GM06990 (cell line): ENCODE results near the gene EIF4ENIF1.
"Not testable (repeated sequence)": the region's sequence is repeated elsewhere in the genome, so short reads cannot be mapped to it uniquely, and the experiment has no call there.

Source experiments
- DNase-seq: peaks from one replicate; pipeline ENCODE4 v3.0.0-alpha.2; 2011; ENCODE audit not compliant: insufficient read length; ENCODE audit errors: extremely low read depth
- H3K27me3 ChIP-seq: replicated peaks from 2 replicates; pipeline ENCODE4 v1.6.0; 2011; ENCODE audit warnings: low read length; ENCODE audit not compliant: control insufficient read depth, insufficient read depth
- H3K36me3 ChIP-seq: 2 replicates; pipeline ENCODE4 v1.5.1; 2011; ENCODE audit warnings: low read length; ENCODE audit not compliant: control insufficient read depth, insufficient read depth
- H3K4me3 ChIP-seq: replicated peaks from 2 replicates; pipeline ENCODE4 v1.5.1; 2011; ENCODE audit warnings: low read depth, mild to moderate bottlenecking, control low read depth, low read length
- TF ChIP-seq, protein P1 (sequence below): IDR thresholded peaks from 2 replicates; pipeline ENCODE4 v1.5.1; 2011; ENCODE audit warnings: low read length, control low read depth, mild to moderate bottlenecking, inconsistent platforms; ENCODE audit not compliant: insufficient read depth, poor library complexity, severe bottlenecking

EIF4ENIF1 gene

DNA sequence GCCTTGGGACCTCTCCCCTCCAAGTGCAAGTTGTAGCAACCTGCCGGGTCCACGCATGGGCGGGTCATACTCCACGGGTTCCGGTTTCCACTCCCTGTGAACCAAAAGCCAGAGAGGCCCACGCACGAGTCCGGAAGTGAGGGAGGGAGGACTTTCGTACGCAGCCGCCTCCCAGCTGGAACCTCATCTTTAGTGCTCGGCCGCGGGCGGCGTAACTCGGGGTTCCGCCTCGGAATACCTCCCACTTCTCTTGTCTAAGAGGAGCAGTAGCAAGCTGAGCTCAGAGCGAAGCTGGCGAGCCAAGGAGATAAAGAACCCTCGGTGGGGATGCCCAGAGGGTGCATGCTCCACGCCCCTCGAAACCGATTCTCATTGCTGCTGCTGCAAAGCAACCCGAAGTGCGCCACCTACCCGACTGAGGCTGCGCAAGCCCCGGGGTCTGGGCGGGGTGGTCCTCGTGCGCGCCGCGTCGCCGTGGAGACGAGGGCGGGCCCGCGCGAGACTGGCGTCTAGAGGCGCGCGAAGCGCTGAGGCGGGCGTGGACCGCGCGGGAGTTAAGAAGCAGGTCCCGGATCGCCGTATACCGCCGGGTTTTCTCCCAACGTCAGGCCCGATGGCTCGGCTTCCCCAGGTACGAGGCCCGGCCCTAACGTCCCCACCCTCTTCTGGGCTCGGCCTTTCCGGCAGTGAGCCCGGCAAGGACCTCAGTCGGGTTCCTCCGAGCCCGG lies 6.5 kb upstream of the EIF4ENIF1 start, which contains the start of gene SFI1:
SFI1 (plus strand) TSS at position 530 of the 728 bp plus-strand sequence. CDS start 11,749 bp downstream, outside the sequence.
- Histone ChIP-seq H3K4me3 (peak within 1 kb of the TSS; percentile 94), H3K36me3 (peaks cover 2% of the 10 kb centered on the region; the same call in 1 of the 2 replicates), H3K27me3 (no peaks in the 10 kb centered on the region)
- TF ChIP-seq, protein P1, sequence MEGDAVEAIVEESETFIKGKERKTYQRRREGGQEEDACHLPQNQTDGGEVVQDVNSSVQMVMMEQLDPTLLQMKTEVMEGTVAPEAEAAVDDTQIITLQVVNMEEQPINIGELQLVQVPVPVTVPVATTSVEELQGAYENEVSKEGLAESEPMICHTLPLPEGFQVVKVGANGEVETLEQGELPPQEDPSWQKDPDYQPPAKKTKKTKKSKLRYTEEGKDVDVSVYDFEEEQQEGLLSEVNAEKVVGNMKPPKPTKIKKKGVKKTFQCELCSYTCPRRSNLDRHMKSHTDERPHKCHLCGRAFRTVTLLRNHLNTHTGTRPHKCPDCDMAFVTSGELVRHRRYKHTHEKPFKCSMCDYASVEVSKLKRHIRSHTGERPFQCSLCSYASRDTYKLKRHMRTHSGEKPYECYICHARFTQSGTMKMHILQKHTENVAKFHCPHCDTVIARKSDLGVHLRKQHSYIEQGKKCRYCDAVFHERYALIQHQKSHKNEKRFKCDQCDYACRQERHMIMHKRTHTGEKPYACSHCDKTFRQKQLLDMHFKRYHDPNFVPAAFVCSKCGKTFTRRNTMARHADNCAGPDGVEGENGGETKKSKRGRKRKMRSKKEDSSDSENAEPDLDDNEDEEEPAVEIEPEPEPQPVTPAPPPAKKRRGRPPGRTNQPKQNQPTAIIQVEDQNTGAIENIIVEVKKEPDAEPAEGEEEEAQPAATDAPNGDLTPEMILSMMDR, result peak; percentile 25
- peak; percentile 98 for DNase-seq

DNA sequence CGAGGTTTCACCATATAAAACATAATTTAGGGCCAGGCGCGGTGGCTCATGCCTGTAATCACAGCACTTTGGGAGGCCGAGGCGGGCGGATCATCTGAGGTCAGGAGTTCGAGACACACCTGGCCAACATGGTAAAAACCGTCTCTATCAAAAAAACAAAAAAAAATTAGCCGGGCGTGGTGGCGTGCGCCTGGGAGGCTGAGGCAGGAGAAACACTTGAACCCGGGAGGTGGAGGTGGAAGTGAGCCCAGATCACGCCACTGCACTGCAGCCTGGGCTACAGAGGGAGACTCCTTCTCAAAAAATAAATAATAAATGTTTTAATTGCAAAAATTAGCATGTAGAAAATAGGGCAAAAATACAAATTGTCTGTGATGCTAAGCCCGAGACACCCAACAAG lies 5.7 kb upstream of the EIF4ENIF1 start:
- TF ChIP-seq, protein P1, result no peak

DNA sequence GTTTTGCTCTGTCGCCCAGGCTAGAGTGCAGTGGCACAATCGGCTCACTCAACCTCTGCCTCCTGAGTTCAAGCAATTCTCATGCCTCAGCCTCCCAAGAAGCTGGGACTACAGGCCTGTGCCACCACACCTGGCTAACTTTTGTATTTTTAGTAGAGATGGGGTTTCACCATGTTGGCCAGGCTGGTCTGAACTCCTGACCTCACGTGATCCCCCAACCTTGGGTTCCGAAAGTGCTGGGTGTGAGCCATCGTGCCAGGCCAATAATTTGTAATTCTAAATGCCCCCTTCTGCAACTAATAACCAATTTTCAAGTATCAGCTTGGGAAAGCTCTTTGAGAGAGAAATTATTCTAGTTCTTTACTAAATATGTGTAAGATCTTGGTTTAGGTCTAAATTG lies 3.7 kb upstream of the EIF4ENIF1 start:
- H3K36me3 ChIP-seq, H3K4me3 ChIP-seq, DNase-seq, H3K27me3 ChIP-seq: not testable (repeated sequence)

More for the DNA sequence above, 5.7 kb upstream of the EIF4ENIF1 start:
- Histone ChIP-seq H3K4me3 (peak overlapping the region; percentile 94), H3K27me3 (no peaks in the 10 kb centered on the region), H3K36me3 (peaks cover 2% of the 10 kb centered on the region; the same call in 1 of the 2 replicates)
- DNase-seq, result no peak

DNA sequence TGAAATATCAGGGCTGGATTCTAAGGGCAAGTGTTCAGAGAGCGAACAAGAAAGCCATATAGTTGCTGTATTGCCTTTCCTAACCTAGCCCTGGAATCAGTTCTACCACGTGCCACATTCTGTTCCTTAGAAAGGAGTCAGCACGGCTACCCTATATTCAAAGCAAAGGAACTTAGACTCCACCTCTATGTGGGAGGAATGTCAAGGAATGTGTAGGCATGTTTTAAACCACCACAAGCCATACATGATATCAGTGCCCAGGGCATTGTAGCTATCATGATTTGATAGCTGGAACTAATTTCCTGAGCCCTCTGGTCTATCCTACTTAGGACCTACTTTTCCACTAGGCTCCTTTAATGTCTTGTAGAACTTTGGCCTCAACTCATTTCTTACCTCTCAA lies 2.5 kb upstream of the EIF4ENIF1 start:
- no peak for DNase-seq
- H3K36me3 ChIP-seq, result peaks cover 3% of the 10 kb centered on the region; the same call in 1 of the 2 replicates

DNA sequence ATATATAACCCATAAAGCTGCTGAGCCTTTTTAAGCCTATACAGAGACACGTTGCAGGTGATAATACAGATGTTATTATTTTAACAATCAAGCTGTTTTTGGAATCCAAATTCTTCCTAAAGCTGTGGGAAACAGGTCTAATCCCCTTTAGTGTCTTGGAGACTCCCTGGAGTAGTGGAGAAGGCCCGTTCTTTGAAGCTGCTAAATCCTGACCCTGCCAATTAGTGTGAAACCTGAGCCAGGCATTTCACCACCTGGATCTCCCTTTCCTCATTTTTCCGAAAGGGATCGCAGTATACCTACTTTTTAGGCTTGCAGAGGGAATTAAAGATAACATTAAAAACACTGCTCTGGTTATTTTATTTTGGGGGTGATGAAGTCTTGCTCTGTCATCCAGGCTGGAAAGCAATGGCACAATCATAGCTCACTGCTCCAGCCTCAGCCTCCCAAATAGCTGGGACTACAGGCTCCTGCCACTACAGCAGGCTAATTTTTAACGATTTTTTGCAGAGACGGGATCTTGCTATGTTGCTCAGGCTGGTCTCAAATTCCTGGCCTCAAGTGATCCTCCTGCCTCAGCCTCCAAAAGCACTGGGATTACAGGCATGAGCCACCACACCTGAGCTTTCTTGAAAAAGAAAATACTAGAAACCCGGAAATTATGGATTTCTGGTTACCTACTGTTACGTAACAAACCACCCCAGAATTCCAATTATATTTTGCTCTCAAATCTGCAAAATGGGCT lies 1.7 kb upstream of the EIF4ENIF1 start:
- peak overlapping the region; percentile 76 for H3K4me3 ChIP-seq
- TF ChIP-seq, protein P1, result no peak
- no peak for DNase-seq
- peaks cover 4% of the 10 kb centered on the region; the same call in 1 of the 2 replicates for H3K36me3 ChIP-seq
- no peaks in the 10 kb centered on the region for H3K27me3 ChIP-seq

More for the DNA sequence above, 2.5 kb upstream of the EIF4ENIF1 start:
- no peak overlapping the region for H3K4me3 ChIP-seq
- TF ChIP-seq, protein P1, result no peak
- no peaks in the 10 kb centered on the region for H3K27me3 ChIP-seq

DNA sequence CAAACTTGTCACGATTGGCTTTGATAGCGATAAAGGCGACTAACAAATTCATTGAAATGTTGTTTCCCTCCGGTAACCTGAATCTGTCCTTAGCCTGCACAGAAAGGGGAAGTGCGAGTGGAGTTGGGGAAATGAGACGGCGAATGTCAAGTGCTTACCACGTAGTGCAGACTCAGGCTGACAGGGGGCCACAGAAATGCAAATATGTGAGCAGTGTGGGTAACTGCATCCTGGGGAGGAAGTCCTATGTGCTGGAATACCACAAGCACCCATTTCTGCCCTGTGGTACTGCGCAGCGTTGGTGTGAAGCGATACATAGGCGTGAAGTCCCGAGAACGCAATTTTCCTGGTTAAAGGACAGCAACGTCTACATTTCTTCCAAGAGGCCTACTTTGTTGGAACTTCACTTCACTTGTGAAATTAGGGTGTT lies 869 bp upstream of the EIF4ENIF1 start:
- Histone ChIP-seq H3K27me3 (no peaks in the 10 kb centered on the region), H3K36me3 (peaks cover 5% of the 10 kb centered on the region; the same call in 1 of the 2 replicates), H3K4me3 (peak overlapping the region; percentile 76)
- TF ChIP-seq, protein P1, result no peak
- DNase-seq, result peak; percentile 79
